Measurements from ENCODE around the gene NLGN4X.
A peak's percentile ranks its signal among the peaks of the same experiment; 100 is the strongest.

Gene NLGN4X

GRCh38 chrX:6159468-6159867 lies 69.2 kb downstream of the NLGN4X start:
- DNase-seq (ENCODE audit: low spot score), result no peak

GRCh38 chrX:6151971-6152370 lies 76.7 kb downstream of the NLGN4X start:
- no peak for DNase-seq (ENCODE audit: low spot score)

GRCh38 chrX:6149060-6149872 lies 79.4 kb downstream of the NLGN4X start:
- DNase-seq (ENCODE audit: low spot score), result peak; percentile 93

GRCh38 chrX:6134255-6134654 lies 94.4 kb downstream of the NLGN4X start:
- no peak for DNase-seq (ENCODE audit: low spot score)

- no peak for DNase-seq (ENCODE audit: low spot score)
Observed at GRCh38 chrX:6132970-6133369, 95.7 kb downstream of the NLGN4X start.

- DNase-seq (ENCODE audit: low spot score), result peak; percentile 53
Observed at GRCh38 chrX:6131287-6131686, 97.4 kb downstream of the NLGN4X start.

GRCh38 chrX:6129195-6129594 lies 99.5 kb downstream of the NLGN4X start:
- DNase-seq (ENCODE audit: low spot score), result no peak

GRCh38 chrX:6120329-6120728 lies 108.3 kb downstream of the NLGN4X start:
- no peak for DNase-seq (ENCODE audit: low spot score)

GRCh38 chrX:6095469-6095868 lies 133.2 kb downstream of the NLGN4X start:
- no peak for DNase-seq (ENCODE audit: low spot score)

GRCh38 chrX:6074532-6074931 lies 154.1 kb downstream of the NLGN4X start:
- DNase-seq (ENCODE audit: low spot score), result no peak

- no peak for DNase-seq (ENCODE audit: low spot score)
Observed at GRCh38 chrX:6071731-6072130, 156.9 kb downstream of the NLGN4X start.

GRCh38 chrX:6067600-6067999 lies 161.1 kb downstream of the NLGN4X start:
- no peak for DNase-seq (ENCODE audit: low spot score)

GRCh38 chrX:6053141-6053540 lies 175.5 kb downstream of the NLGN4X start:
- no peak for DNase-seq (ENCODE audit: low spot score)

- DNase-seq (ENCODE audit: low spot score), result no peak
Observed at GRCh38 chrX:6052111-6052745, 176.4 kb downstream of the NLGN4X start.

- no peak for DNase-seq (ENCODE audit: low spot score)
Observed at GRCh38 chrX:6049132-6049531, 179.5 kb downstream of the NLGN4X start.

GRCh38 chrX:6041630-6042029 lies 187.0 kb downstream of the NLGN4X start:
- DNase-seq (ENCODE audit: low spot score), result no peak

- no peak for DNase-seq (ENCODE audit: low spot score)
Observed at GRCh38 chrX:6029014-6029413, 199.7 kb downstream of the NLGN4X start.

GRCh38 chrX:6026980-6027379 lies 201.7 kb downstream of the NLGN4X start:
- DNase-seq (ENCODE audit: low spot score), result no peak

GRCh38 chrX:6026429-6026828 lies 202.2 kb downstream of the NLGN4X start:
- no peak for DNase-seq (ENCODE audit: low spot score)

GRCh38 chrX:6024204-6024603 lies 204.5 kb downstream of the NLGN4X start:
- DNase-seq (ENCODE audit: low spot score), result no peak

GRCh38 chrX:6021316-6022091 lies 207.2 kb downstream of the NLGN4X start:
- peak; percentile 53 for DNase-seq (ENCODE audit: low spot score)

GRCh38 chrX:6019076-6019475 lies 209.6 kb downstream of the NLGN4X start:
- DNase-seq (ENCODE audit: low spot score), result no peak
